ENCODE measurements around the gene CCDC61.

The CCDC61 gene

DNA sequence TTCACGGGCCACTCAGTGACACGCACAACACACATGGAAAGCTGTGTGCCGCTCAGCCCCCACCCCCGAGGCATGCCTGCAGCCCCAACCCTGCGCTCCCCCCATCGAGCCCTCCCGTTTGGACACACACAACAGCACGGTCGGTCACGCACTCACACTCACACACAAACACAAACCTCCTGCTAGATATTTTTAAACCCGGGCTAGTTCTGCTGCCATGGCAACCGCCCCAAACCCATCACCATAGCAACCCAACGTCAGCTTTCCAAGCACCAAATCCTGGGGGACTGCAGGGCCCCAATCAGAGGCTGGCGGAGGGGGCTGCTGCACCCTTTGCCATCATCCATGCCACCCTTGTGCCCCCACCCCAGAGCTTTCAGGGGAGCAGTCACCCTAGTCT lies 19.1 kb upstream of the CCDC61 start:
- no peak for DNase-seq
- TF ChIP-seq, protein P1, sequence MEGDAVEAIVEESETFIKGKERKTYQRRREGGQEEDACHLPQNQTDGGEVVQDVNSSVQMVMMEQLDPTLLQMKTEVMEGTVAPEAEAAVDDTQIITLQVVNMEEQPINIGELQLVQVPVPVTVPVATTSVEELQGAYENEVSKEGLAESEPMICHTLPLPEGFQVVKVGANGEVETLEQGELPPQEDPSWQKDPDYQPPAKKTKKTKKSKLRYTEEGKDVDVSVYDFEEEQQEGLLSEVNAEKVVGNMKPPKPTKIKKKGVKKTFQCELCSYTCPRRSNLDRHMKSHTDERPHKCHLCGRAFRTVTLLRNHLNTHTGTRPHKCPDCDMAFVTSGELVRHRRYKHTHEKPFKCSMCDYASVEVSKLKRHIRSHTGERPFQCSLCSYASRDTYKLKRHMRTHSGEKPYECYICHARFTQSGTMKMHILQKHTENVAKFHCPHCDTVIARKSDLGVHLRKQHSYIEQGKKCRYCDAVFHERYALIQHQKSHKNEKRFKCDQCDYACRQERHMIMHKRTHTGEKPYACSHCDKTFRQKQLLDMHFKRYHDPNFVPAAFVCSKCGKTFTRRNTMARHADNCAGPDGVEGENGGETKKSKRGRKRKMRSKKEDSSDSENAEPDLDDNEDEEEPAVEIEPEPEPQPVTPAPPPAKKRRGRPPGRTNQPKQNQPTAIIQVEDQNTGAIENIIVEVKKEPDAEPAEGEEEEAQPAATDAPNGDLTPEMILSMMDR (IDR thresholded peaks at IDR 0.05; ENCODE audit: low read depth, low read length): no peak
- Histone ChIP-seq H3K27me3 (ENCODE audit: insufficient read depth, low read depth, severe bottlenecking) (no peaks in the 10 kb centered on the region), H3K9me3 (ENCODE audit: severe bottlenecking) (no peaks in the 10 kb centered on the region), H3K4me3 (ENCODE audit: low read depth, low read length) (no peak overlapping the region), H3K36me3 (no peaks in the 10 kb centered on the region), H3K27ac (no peak overlapping the region)

- Histone ChIP-seq H3K27ac (no peak overlapping the region), H3K4me3 (ENCODE audit: low read depth, low read length) (no peak overlapping the region), H3K36me3 (no peaks in the 10 kb centered on the region), H3K27me3 (ENCODE audit: insufficient read depth, low read depth, severe bottlenecking) (no peaks in the 10 kb centered on the region), H3K9me3 (ENCODE audit: severe bottlenecking) (no peaks in the 10 kb centered on the region)
- DNase-seq: no peak
- TF ChIP-seq, protein P1 (IDR thresholded peaks at IDR 0.05; ENCODE audit: low read depth, low read length): no peak
These were observed 17.1 kb upstream of the CCDC61 start for GRCh38 chr19:45978156-45978555.

DNA sequence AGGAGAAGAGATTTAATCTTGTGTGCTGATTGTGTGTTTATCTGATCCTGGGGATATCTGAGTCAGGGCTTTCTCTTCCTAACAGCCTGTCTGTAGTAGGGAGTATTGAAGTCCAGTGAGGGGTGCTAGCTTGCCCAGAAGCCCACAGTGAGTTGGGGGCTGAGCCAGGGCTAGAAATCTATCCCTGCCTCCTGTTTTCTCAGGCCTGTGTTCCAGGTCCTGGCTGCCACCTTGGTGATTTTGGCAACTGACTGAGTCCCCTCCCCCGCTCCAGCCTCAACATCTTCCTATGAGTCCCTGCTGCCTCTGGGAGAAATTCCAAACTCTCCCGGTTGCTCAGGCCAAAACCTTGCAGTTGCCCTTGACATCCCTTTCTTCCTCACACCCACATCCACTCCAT lies 13.9 kb upstream of the CCDC61 start:
- Histone ChIP-seq H3K27me3 (ENCODE audit: insufficient read depth, low read depth, severe bottlenecking) (no peaks in the 10 kb centered on the region), H3K4me3 (ENCODE audit: low read depth, low read length) (no peak overlapping the region), H3K27ac (no peak overlapping the region; the same call in 1 of the 2 replicates), H3K36me3 (no peaks in the 10 kb centered on the region), H3K9me3 (ENCODE audit: severe bottlenecking) (no peaks in the 10 kb centered on the region)
- DNase-seq: no peak
- TF ChIP-seq, protein P1 (IDR thresholded peaks at IDR 0.05; ENCODE audit: low read depth, low read length): no peak

- TF ChIP-seq, protein P1 (IDR thresholded peaks at IDR 0.05; ENCODE audit: low read depth, low read length): no peak
- Histone ChIP-seq H3K36me3 (no peaks in the 10 kb centered on the region), H3K27ac (no peak overlapping the region), H3K9me3 (ENCODE audit: severe bottlenecking) (no peaks in the 10 kb centered on the region), H3K27me3 (ENCODE audit: insufficient read depth, low read depth, severe bottlenecking) (no peaks in the 10 kb centered on the region), H3K4me3 (ENCODE audit: low read depth, low read length) (no peak overlapping the region)
- DNase-seq: peak; percentile 53
These were observed 9.9 kb upstream of the CCDC61 start for GRCh38 chr19:45985321-45985720.

DNA sequence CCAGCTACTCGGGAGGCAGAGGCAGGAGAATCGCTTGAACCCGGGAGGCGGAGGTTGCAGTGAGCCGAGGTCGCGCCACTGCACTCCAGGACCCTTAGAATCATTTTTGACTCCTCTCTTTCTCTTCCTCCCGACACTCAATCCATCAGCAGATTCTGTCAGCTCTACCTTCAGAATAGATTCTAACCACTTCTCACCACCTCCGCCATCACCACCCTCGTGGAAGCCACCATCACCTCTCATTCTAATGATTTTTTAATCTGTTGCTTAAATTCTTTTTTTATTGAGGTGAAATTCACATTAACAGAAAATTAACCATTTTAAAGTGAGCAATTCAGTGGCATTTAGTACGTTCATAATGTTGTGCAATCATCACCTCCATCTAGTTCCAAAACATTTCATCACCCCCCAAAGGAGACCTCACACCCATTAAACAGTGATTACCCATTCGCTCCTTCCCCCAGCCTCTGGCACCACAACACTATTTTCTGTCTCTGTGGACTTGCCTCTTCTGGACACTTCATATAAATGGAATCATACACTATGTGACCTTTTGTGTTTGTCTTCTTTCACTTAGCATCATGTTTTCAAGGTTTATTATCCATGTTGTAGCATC lies 5.0 kb upstream of the CCDC61 start:
- Histone ChIP-seq H3K27me3 (ENCODE audit: insufficient read depth, low read depth, severe bottlenecking) (no peaks in the 10 kb centered on the region), H3K9me3 (ENCODE audit: severe bottlenecking) (no peaks in the 10 kb centered on the region), H3K27ac (no peak overlapping the region), H3K4me3 (ENCODE audit: low read depth, low read length) (no peak overlapping the region), H3K36me3 (no peaks in the 10 kb centered on the region)
- DNase-seq: no peak
- TF ChIP-seq, protein P1 (IDR thresholded peaks at IDR 0.05; ENCODE audit: low read depth, low read length): no peak

DNA sequence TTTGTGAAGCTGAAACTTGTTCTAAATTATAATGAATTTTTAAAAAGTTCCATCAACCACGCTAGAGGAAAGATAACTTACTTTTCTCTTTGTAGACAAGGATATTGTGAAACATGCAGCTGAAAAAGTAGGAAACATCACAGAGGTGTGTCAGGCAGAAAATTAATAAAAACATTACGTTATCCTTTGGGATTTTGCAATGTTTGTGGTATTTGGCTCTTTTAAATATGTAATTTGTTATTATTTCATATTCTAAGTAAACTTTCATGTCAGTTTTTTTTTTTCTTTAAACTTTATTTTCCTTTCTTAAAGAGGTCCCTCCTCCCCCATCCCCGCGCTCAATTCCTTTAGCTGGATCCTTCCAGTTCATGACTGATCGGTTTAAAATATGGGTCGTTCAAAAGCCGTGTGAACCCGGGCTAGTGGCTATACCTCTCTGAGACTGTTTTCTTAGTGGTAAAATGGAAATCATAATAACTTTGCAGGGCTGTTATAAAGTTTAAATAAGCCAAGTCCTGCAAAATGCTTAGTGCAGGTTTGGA lies 740 bp upstream of the CCDC61 start:
- Histone ChIP-seq H3K27me3 (ENCODE audit: insufficient read depth, low read depth, severe bottlenecking) (no peaks in the 10 kb centered on the region), H3K9me3 (ENCODE audit: severe bottlenecking) (no peaks in the 10 kb centered on the region), H3K36me3 (peaks cover 2% of the 10 kb centered on the region; the same call in 1 of the 2 replicates), H3K4me3 (ENCODE audit: low read depth, low read length) (peak overlapping the region; percentile 70), H3K27ac (peak overlapping the region; percentile 26; the same call in 1 of the 2 replicates)
- DNase-seq: no peak
- TF ChIP-seq, protein P1 (IDR thresholded peaks at IDR 0.05; ENCODE audit: low read depth, low read length): no peak

Data from WERI-Rb-1 (cell line).